Measurements from ENCODE around the gene ATP2C2.

ATP2C2 gene

GRCh38 chr16:84508502-84508901, 140.2 kb downstream of the ATP2C2 start:
- no peak for TF ChIP-seq CTCF (IDR thresholded peaks at IDR 0.05; ENCODE audit: insufficient read depth, low read length)
- no peak for TF ChIP-seq GABPA (IDR thresholded peaks at IDR 0.05; ENCODE audit: low read depth)
- TF ChIP-seq REST (IDR thresholded peaks at IDR 0.05; ENCODE audit: insufficient replicate concordance, low read depth): no peak
- TF ChIP-seq POLR2AphosphoS5 (IDR thresholded peaks at IDR 0.05; ENCODE audit: low read depth): no peak
- no peaks in the 10 kb centered on the region for H3K27me3 ChIP-seq (ENCODE audit: insufficient read depth, poor library complexity, severe bottlenecking)
- no peak overlapping the region for H3K4me3 ChIP-seq (replicated peaks; ENCODE audit: insufficient read depth, low read length)
- DNase-seq (ENCODE audit: low read depth in 1 of 2, low spot score in 1 of 2): no peak
- no peak overlapping the region for H3K27ac ChIP-seq (replicated peaks)

- Histone ChIP-seq H3K27me3 (ENCODE audit: insufficient read depth, poor library complexity, severe bottlenecking) (no peaks in the 10 kb centered on the region), H3K4me3 (replicated peaks; ENCODE audit: insufficient read depth, low read length) (no peak overlapping the region), H3K27ac (replicated peaks) (no peak overlapping the region)
- DNase-seq (ENCODE audit: low read depth in 1 of 2, low spot score in 1 of 2): no peak
- TF ChIP-seq SPI1 (IDR thresholded peaks at IDR 0.05; ENCODE audit: borderline replicate concordance, low read depth) (no peak), GABPA (IDR thresholded peaks at IDR 0.05; ENCODE audit: low read depth) (no peak), CTCF (IDR thresholded peaks at IDR 0.05; ENCODE audit: insufficient read depth, low read length) (no peak), REST (IDR thresholded peaks at IDR 0.05; ENCODE audit: insufficient replicate concordance, low read depth) (no peak), POLR2AphosphoS5 (IDR thresholded peaks at IDR 0.05; ENCODE audit: low read depth) (no peak)
Measured at GRCh38 chr16:84509032-84509950, 141.0 kb downstream of the ATP2C2 start.

GRCh38 chr16:84511180-84511800, 143.0 kb downstream of the ATP2C2 start:
- DNase-seq (ENCODE audit: low read depth in 1 of 2, low spot score in 1 of 2): peak; percentile 49 to 79
- H3K4me3 ChIP-seq (replicated peaks; ENCODE audit: insufficient read depth, low read length): no peak overlapping the region
- TF ChIP-seq POLR2AphosphoS5 (IDR thresholded peaks at IDR 0.05; ENCODE audit: low read depth) (no peak), CTCF (IDR thresholded peaks at IDR 0.05; ENCODE audit: insufficient read depth, low read length) (peak; percentile 86)
- no peak overlapping the region for H3K27ac ChIP-seq (replicated peaks)
- H3K27me3 ChIP-seq (ENCODE audit: insufficient read depth, poor library complexity, severe bottlenecking): no peaks in the 10 kb centered on the region

Measured in HL-60 (cell line).